Measurements from ENCODE around the gene RBFOX2. TPM values are rescaled to one million over a fixed set of nuclear protein-coding genes. Genes with fewer than 3 reads are reported as not detected.

RBFOX2 gene
- total and polyA plus RNA-seq, 4 donors: 139 to 178 (median 153) TPM

DNA sequence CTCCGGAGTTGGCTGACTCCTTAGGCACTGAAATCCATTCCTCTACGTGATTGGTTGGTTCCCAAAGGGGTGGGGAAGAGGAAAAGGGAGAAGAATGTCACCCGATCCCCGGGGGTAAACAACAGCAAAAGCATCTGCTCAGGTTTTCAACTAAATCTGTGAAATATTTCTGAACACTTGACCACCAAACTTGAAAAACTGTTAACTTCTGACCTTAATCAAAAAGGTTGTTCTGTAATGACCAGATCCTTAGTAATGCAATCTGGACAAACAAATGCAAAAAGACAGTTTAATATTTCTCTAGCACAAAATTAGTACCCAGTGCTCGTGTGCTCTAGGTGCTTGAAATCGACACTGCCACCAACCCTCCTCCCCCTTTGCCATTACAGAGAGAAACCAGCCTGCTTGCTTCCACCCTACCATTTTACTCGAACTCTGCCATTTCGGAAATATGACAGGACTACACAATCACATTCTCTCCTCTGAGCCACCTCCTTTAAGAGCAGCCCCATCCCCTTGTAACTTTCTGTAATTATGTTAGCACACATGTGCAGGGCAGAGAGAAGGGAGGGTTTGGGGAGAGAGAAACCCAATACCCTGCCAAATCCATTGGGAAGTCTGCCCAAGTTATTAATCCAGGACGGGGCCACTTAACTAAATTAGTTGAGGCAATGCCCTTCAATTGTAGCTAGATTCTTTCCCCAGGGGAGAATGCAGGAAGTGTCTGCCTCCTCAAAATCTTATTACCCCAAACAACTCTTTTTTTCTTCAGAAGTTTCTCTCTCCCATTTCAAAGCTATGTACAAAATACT lies 113.8 kb downstream of the RBFOX2 start:
- DNase-seq (ENCODE audit: low read depth in 4 of 6, low spot score in 6 of 6): peak; percentile 80 to 98 (median 88)

DNA sequence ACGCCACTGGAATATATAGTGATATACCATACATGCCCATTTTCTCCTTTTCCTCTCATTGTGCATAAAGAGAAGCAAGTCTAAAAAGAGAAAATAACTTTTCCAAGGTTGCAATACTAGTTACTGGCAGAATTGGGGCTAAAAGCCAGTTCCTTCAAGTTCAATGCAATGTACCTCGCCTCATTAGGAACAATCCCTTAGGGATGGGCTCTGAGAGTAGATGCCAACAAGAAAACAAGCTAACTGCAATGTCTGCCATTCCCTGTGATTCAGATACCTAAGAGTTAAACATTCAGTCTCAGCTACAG lies 114.3 kb downstream of the RBFOX2 start:
- Histone ChIP-seq H3K27ac (ENCODE audit: low read depth, low read length) (peak overlapping the region; percentile 47), H3K4me1 (ENCODE audit: control insufficient read depth, insufficient read depth, low read length) (peaks cover 16% of the 10 kb centered on the region), H3K27me3 (ENCODE audit: control insufficient read depth, insufficient read depth, low read length) (no peaks in the 10 kb centered on the region), H3K4me3 (ENCODE audit: low read depth, low read length) (peak overlapping the region; percentile 42), H3K36me3 (ENCODE audit: control insufficient read depth, insufficient read depth, low read length) (no peaks in the 10 kb centered on the region), H3K9me3 (ENCODE audit: control insufficient read depth, insufficient read depth, low read length) (no peaks in the 10 kb centered on the region)
- no CpG with 5 or more reads among the region's 2 CpGs for WGBS (ENCODE audit: insufficient coverage)
- no peak for DNase-seq (ENCODE audit: low read depth in 4 of 6, low spot score in 6 of 6)

More for the DNA sequence above, 113.8 kb downstream of the RBFOX2 start:
- Histone ChIP-seq H3K27me3 (ENCODE audit: control insufficient read depth, insufficient read depth, low read length) (no peaks in the 10 kb centered on the region), H3K9me3 (ENCODE audit: control insufficient read depth, insufficient read depth, low read length) (no peaks in the 10 kb centered on the region), H3K27ac (ENCODE audit: low read depth, low read length) (peak overlapping the region; percentile 93), H3K4me1 (ENCODE audit: control insufficient read depth, insufficient read depth, low read length) (peaks cover 16% of the 10 kb centered on the region), H3K36me3 (ENCODE audit: control insufficient read depth, insufficient read depth, low read length) (no peaks in the 10 kb centered on the region), H3K4me3 (ENCODE audit: low read depth, low read length) (peak overlapping the region; percentile 42)
- WGBS (ENCODE audit: insufficient coverage): 0% methylated on average over 2 of the region's 9 CpGs

DNA sequence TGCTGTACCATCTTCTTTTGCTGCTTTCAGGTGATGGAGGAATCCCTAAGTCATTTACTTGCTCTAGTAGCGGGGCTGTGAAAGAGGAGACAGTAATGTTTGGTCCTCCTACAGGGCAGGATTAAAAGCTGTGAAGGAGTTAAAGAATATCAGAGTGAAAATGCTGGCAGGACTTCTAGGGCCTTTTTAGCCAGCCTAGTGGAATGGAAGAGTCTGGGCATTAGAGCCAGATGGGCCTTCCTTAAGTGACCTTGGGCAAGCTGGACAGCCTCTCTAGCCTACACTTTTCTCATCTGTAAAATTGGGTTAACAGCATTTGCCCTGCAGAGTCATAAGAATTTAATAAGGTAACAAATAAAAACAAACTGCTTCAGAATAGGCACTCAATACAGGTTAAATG lies 114.7 kb downstream of the RBFOX2 start:
- H3K4me3 ChIP-seq (ENCODE audit: low read depth, low read length): no peak overlapping the region
- peaks cover 16% of the 10 kb centered on the region for H3K4me1 ChIP-seq (ENCODE audit: control insufficient read depth, insufficient read depth, low read length)
- WGBS (ENCODE audit: insufficient coverage): 11% methylated on average over 1 of the region's 1 CpG

DNA sequence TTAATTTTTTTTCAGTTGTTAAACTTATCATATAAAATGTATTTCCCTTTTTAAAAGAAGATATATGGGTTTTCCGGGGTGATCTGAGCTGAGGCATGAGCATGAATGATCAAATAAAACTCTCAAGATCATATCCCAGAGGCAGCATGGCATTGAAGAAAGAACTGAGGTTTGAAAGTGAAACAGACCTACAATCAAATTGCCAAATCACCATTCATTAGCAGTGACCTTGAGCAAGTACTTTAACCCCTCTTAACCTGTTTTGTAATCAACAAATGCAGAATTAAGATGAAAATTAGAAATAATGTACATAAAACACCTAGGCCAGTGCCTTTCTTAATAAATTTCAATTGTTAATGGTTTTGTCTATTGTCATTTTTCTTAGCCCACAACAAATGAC lies 116.0 kb downstream of the RBFOX2 start:
- H3K4me1 ChIP-seq (ENCODE audit: control insufficient read depth, insufficient read depth, low read length): peaks cover 16% of the 10 kb centered on the region
- no peaks in the 10 kb centered on the region for H3K27me3 ChIP-seq (ENCODE audit: control insufficient read depth, insufficient read depth, low read length)
- H3K9me3 ChIP-seq (ENCODE audit: control insufficient read depth, insufficient read depth, low read length): no peaks in the 10 kb centered on the region
- no peak for DNase-seq (ENCODE audit: low read depth in 4 of 6, low spot score in 6 of 6)
- no peaks in the 10 kb centered on the region for H3K36me3 ChIP-seq (ENCODE audit: control insufficient read depth, insufficient read depth, low read length)
- H3K4me3 ChIP-seq (ENCODE audit: low read depth, low read length): no peak overlapping the region
- WGBS (ENCODE audit: insufficient coverage): no CpG with 5 or more reads among the region's 1 CpG
- H3K27ac ChIP-seq (ENCODE audit: low read depth, low read length): no peak overlapping the region

More for the DNA sequence above, 114.7 kb downstream of the RBFOX2 start:
- H3K9me3 ChIP-seq (ENCODE audit: control insufficient read depth, insufficient read depth, low read length): no peaks in the 10 kb centered on the region
- peak in 1 of 6 donors; percentile 46 for DNase-seq (ENCODE audit: low read depth in 4 of 6, low spot score in 6 of 6)
- H3K27ac ChIP-seq (ENCODE audit: low read depth, low read length): peak overlapping the region; percentile 47
- no peaks in the 10 kb centered on the region for H3K36me3 ChIP-seq (ENCODE audit: control insufficient read depth, insufficient read depth, low read length)
- no peaks in the 10 kb centered on the region for H3K27me3 ChIP-seq (ENCODE audit: control insufficient read depth, insufficient read depth, low read length)

DNA sequence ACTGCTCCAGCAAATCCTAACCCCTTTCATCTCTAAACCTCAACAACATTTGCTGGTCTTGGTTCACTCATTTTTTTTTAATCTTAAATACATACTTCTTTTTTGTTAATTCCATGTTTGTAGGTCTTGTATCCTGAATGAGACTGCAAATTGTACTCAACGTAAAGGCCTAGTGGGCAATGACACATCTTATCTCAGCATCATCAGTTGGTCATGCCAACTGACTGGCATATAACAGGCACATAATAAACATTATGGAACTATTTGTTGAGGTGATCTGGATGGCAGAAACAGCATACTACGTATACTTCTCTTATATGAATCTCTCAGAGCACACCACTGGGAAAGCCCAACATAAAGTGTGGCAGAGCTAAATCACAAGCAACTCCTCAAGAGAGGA lies 116.7 kb downstream of the RBFOX2 start:
- no peak overlapping the region for H3K4me3 ChIP-seq (ENCODE audit: low read depth, low read length)
- H3K27ac ChIP-seq (ENCODE audit: low read depth, low read length): no peak overlapping the region
- H3K9me3 ChIP-seq (ENCODE audit: control insufficient read depth, insufficient read depth, low read length): no peaks in the 10 kb centered on the region
- peaks cover 16% of the 10 kb centered on the region for H3K4me1 ChIP-seq (ENCODE audit: control insufficient read depth, insufficient read depth, low read length)
- H3K27me3 ChIP-seq (ENCODE audit: control insufficient read depth, insufficient read depth, low read length): no peaks in the 10 kb centered on the region
- no peak for DNase-seq (ENCODE audit: low read depth in 4 of 6, low spot score in 6 of 6)
- H3K36me3 ChIP-seq (ENCODE audit: control insufficient read depth, insufficient read depth, low read length): no peaks in the 10 kb centered on the region
- whole genome bisulfite sequencing (ENCODE audit: insufficient coverage): no CpG with 5 or more reads among the region's 2 CpGs

GRCh38 chr22:35910926-35911325 lies 117.7 kb downstream of the RBFOX2 start:
- Histone ChIP-seq H3K4me3 (ENCODE audit: low read depth, low read length) (no peak overlapping the region), H3K27ac (ENCODE audit: low read depth, low read length) (no peak overlapping the region), H3K36me3 (ENCODE audit: control insufficient read depth, insufficient read depth, low read length) (no peaks in the 10 kb centered on the region)

DNA sequence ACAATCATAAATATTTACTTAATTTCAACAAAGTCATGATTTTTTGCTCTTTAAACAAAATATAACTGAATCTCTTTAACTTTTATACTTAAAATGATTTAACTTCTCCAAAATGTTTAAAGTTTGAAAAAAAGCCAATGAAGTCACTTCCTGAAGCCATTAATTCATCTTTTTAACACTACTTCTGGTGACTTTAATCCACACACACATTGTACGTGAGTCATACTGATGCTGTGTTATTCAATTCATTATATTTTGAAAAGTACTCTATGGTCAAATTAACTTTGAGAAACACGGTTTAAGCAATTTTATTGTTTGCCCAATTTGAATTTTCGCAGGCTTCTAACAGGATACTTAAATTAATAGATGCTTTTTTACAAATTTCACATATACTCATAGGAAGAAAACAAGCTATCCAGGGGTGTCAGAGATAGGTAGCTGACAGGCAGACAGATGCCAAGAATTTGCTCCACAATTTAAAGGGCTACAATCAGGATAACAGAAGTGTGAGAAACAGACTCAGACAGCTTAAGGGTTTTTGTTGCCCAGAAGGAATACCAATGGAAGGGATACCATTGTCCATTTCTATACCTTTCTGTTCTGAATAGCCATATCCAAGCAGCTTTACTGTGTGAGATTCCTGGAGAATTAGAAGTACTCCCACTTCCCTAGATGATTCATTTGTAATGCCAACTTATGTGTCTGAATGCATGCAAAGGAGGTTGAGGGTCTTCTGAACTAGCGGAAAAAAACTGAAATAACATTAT lies 118.4 kb downstream of the RBFOX2 start:
- DNase-seq (ENCODE audit: low read depth in 4 of 6, low spot score in 6 of 6): no peak
- Histone ChIP-seq H3K4me1 (ENCODE audit: control insufficient read depth, insufficient read depth, low read length) (peaks cover 6% of the 10 kb centered on the region), H3K27ac (ENCODE audit: low read depth, low read length) (no peak overlapping the region), H3K36me3 (ENCODE audit: control insufficient read depth, insufficient read depth, low read length) (no peaks in the 10 kb centered on the region), H3K9me3 (ENCODE audit: control insufficient read depth, insufficient read depth, low read length) (no peaks in the 10 kb centered on the region), H3K27me3 (ENCODE audit: control insufficient read depth, insufficient read depth, low read length) (no peaks in the 10 kb centered on the region), H3K4me3 (ENCODE audit: low read depth, low read length) (no peak overlapping the region)
- no CpG with 5 or more reads among the region's 4 CpGs for WGBS (ENCODE audit: insufficient coverage)

More at GRCh38 chr22:35910926-35911325, 117.7 kb downstream of the RBFOX2 start:
- WGBS (ENCODE audit: insufficient coverage): no CpG with 5 or more reads among the region's 2 CpGs
- no peaks in the 10 kb centered on the region for H3K9me3 ChIP-seq (ENCODE audit: control insufficient read depth, insufficient read depth, low read length)
- peaks cover 9% of the 10 kb centered on the region for H3K4me1 ChIP-seq (ENCODE audit: control insufficient read depth, insufficient read depth, low read length)
- no peak for DNase-seq (ENCODE audit: low read depth in 4 of 6, low spot score in 6 of 6)
- H3K27me3 ChIP-seq (ENCODE audit: control insufficient read depth, insufficient read depth, low read length): no peaks in the 10 kb centered on the region

DNA sequence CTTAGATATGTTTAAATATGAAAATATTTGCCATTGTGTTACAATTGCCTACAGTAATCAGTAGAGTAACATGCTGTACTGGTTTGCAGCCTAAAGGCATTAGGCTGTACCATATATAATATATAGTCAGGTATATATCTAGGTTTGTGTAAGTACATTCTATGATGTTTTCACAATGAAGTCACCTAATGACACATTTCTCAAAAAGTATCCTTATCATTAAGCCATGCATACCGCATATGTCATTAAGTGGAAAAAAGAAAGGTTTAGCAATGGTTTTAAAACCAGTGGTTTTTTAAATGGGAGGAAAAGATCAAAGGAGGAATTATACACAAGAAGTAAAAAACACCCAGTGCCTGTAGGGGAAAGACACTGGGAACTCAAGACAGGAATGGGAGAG lies 122.7 kb downstream of the RBFOX2 start:
- Histone ChIP-seq H3K4me3 (ENCODE audit: low read depth, low read length) (no peak overlapping the region), H3K36me3 (ENCODE audit: control insufficient read depth, insufficient read depth, low read length) (no peaks in the 10 kb centered on the region), H3K9me3 (ENCODE audit: control insufficient read depth, insufficient read depth, low read length) (no peaks in the 10 kb centered on the region), H3K4me1 (ENCODE audit: control insufficient read depth, insufficient read depth, low read length) (no peaks in the 10 kb centered on the region), H3K27ac (ENCODE audit: low read depth, low read length) (no peak overlapping the region), H3K27me3 (ENCODE audit: control insufficient read depth, insufficient read depth, low read length) (no peaks in the 10 kb centered on the region)
- WGBS (ENCODE audit: insufficient coverage): no CpG with 5 or more reads among the region's 1 CpG
- no peak for DNase-seq (ENCODE audit: low read depth in 4 of 6, low spot score in 6 of 6)

DNA sequence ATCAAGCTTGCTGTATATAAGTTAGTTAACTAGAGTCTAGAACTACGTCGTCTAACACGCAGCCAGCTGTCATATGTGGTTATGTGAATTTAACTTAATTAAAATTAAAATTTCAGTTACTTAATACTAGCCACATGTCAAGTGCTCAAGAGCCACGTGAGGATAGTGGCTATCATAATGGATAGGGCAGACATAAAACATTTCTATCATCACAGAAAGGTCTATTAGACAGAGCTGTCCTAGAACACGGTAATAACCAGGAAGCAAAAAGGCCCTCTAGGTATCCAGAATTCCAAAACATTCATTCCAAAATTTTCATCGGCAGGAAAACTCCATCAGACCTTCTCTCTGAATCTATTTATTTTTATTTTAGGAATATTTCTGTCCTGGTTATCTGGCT lies 123.9 kb downstream of the RBFOX2 start:
- H3K4me1 ChIP-seq (ENCODE audit: control insufficient read depth, insufficient read depth, low read length): no peaks in the 10 kb centered on the region
- no peaks in the 10 kb centered on the region for H3K9me3 ChIP-seq (ENCODE audit: control insufficient read depth, insufficient read depth, low read length)
- H3K36me3 ChIP-seq (ENCODE audit: control insufficient read depth, insufficient read depth, low read length): no peaks in the 10 kb centered on the region
- no peak for DNase-seq (ENCODE audit: low read depth in 4 of 6, low spot score in 6 of 6)
- H3K4me3 ChIP-seq (ENCODE audit: low read depth, low read length): no peak overlapping the region
- H3K27ac ChIP-seq (ENCODE audit: low read depth, low read length): no peak overlapping the region
- 60% methylated on average over 1 of the region's 6 CpGs for WGBS (ENCODE audit: insufficient coverage)
- H3K27me3 ChIP-seq (ENCODE audit: control insufficient read depth, insufficient read depth, low read length): no peaks in the 10 kb centered on the region

GRCh38 chr22:35904336-35904692 lies 124.3 kb downstream of the RBFOX2 start:
- DNase-seq (ENCODE audit: low read depth in 4 of 6, low spot score in 6 of 6): no peak
- H3K36me3 ChIP-seq (ENCODE audit: control insufficient read depth, insufficient read depth, low read length): no peaks in the 10 kb centered on the region
- no CpG with 5 or more reads among the region's 2 CpGs for WGBS (ENCODE audit: insufficient coverage)
- H3K4me3 ChIP-seq (ENCODE audit: low read depth, low read length): no peak overlapping the region
- H3K4me1 ChIP-seq (ENCODE audit: control insufficient read depth, insufficient read depth, low read length): no peaks in the 10 kb centered on the region
- H3K9me3 ChIP-seq (ENCODE audit: control insufficient read depth, insufficient read depth, low read length): no peaks in the 10 kb centered on the region
- H3K27ac ChIP-seq (ENCODE audit: low read depth, low read length): no peak overlapping the region
- no peaks in the 10 kb centered on the region for H3K27me3 ChIP-seq (ENCODE audit: control insufficient read depth, insufficient read depth, low read length)
